LNCAP (cell line): Measurements from ENCODE around the gene NFATC2.

Source experiments
- TF ChIP-seq, protein P1 (sequence below): fragments of 450-650 bp; IDR thresholded peaks from 2 replicates; pipeline ENCODE4 v1.5.1; 2017; ENCODE audit warnings: mild to moderate bottlenecking

The NFATC2 gene

DNA sequence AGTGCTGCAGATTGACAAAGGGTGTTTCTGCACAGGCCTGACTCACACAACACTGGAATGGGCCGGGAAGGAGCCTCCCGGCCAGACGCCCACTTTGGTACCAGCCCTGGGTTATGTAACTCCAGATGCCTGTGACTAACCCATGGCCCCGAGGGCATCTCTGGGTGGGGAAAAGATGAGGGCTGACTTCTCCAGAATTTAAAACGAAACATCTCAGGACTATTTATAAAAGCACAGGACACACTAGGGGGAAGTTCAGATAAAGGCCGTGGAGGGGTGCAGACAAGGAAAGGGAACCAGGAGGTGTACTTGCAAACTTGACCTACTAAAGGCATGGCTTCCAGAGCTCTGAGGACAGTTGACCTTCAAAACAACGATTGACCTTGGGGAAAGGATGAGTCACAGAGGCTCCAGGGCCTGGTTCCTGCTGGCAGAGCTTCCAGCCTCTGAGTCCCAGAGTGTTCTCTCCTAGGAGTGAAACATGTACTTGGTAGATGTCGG lies 196.9 kb downstream of the NFATC2 start:
- TF ChIP-seq, protein P1, sequence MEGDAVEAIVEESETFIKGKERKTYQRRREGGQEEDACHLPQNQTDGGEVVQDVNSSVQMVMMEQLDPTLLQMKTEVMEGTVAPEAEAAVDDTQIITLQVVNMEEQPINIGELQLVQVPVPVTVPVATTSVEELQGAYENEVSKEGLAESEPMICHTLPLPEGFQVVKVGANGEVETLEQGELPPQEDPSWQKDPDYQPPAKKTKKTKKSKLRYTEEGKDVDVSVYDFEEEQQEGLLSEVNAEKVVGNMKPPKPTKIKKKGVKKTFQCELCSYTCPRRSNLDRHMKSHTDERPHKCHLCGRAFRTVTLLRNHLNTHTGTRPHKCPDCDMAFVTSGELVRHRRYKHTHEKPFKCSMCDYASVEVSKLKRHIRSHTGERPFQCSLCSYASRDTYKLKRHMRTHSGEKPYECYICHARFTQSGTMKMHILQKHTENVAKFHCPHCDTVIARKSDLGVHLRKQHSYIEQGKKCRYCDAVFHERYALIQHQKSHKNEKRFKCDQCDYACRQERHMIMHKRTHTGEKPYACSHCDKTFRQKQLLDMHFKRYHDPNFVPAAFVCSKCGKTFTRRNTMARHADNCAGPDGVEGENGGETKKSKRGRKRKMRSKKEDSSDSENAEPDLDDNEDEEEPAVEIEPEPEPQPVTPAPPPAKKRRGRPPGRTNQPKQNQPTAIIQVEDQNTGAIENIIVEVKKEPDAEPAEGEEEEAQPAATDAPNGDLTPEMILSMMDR, result no peak

DNA sequence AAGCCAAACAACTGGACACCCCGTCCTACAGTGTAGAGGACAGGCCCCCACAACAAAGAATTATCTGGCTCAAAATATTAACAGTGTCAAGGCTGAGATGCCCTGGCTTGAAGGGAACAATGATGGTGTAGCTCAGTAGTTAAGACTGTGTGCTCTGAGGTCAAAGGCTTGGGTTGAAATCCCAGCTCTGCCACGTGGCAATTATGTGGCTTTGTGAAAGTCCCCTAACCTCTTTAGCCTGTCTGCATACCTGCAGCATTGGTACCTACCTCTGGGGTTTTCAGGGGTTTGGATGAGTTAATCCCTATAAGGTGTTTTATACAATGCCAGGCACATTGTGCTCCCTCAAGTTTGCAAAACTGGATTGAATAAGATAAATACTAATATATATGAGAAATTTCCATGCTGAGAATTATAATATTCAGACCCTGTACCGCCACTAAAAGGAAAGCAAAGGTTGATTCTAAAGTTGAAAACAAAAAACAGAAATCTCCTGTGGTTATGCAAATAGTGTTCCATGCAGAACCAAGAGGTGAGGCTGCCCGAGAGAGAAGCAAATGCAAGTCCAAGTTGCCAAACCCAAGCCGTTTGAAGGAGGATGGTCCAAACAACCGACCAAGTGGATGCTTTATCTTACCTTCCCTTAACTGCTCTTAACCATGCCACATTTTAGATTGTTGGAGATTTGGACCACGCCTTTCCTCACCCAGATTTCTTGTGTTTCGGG lies 199.8 kb downstream of the NFATC2 start:
- TF ChIP-seq, protein P1, result no peak

DNA sequence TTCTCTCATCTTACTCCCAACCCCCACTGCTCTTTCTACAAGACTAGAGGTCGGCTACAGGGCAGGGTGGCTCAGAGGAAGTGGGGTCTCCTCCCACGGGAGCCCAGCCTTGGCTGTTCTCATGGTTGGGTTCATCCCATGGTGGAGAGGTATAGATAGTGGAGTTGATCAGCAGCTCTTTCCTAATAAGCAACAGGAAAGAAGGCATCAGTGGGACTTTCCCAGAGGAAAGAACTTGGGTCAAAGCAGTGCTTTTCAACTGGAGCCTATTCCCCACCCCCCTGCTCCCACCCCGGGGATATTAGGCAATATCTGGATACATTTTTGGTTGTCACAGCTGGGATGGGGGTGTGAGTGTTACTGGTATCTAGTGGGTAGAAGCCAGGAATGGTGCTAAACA lies 200.9 kb downstream of the NFATC2 start:
- TF ChIP-seq, protein P1, result no peak

DNA sequence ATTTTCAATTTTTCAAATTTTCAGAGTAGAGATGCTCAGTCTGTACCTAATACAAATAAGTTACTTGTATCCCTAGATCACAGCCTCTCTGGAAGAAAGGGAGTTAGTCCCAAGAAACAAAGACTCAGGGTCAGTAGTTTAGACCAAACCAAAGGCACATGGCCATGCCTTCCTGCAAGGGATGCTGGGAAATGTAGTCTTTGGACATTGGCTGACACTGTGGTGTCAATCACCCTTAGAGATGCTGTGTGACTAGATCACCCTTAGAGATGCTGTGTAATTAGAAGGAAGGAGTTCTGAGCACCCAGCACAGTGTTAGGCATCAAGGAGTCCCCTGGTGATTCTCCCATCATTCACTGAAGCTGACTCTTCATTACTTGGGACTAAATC lies 202.1 kb downstream of the NFATC2 start:
- TF ChIP-seq, protein P1, result no peak

DNA sequence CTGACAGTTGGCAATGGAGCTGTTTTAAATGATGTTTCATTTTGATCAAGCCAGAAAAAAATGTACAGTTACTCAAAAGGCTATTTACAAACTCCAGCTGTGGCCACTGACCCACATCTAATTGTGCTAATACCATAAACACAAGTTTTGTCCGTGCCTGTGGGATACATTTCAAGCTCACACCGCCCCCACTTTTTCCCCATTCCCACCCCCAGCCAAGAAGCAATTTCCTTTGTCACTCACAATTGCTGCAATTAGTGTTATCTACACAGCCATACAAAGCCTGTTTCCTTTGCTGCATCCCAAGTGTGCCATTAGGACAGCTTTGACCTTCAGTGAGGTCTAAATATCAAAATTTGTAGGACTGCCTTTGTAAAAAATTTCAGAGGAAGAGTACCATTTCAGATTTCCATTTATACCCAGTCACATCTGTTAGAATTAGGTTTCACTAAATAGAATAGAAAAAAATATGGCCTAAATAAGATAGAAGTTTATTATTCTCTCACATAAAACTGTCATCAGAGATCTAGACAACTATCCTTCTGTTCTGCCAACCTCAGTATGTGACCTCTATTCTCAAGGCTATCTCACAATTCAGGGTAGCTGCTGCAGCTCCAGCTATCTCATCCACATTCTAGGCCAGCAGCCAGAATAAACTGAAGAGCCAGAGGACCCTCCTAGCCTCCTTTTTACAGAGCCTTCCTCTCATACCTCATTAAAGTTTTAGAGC lies 202.6 kb downstream of the NFATC2 start:
- TF ChIP-seq, protein P1, result no peak

DNA sequence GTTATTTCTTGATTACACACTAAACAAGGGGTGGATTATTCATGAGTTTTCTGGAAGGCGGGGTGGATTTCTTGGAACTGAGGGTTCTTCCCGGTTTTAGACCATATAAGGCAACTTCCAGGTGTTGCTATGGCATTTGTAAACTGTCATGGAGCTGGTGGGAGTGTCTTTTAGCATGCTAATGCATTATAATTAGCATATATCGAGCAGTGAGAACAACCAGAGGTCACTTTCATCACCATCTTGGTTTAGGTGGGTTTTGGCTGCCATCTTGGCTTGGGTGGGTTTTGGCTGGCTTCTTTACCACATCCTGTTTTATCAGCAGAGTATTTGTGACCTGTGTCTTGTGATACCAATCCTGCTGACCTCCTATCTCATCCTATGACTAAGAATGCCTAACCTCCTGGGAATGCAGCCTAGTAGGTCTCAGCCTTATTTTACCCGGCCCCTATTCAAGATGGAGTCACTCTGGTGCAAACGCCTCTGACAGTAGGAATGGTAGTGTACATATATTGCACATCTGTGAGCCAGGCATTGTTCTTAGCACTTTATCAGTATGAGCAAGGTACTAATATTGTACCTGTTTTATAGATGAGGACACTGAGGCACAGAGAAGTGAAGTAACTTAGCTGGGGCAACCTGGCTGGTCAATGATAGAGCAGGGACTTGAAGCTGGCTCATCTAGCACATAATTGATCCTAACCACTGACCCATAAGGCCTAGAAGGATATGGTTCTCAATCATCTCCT lies 203.7 kb downstream of the NFATC2 start:
- TF ChIP-seq, protein P1, result no peak

DNA sequence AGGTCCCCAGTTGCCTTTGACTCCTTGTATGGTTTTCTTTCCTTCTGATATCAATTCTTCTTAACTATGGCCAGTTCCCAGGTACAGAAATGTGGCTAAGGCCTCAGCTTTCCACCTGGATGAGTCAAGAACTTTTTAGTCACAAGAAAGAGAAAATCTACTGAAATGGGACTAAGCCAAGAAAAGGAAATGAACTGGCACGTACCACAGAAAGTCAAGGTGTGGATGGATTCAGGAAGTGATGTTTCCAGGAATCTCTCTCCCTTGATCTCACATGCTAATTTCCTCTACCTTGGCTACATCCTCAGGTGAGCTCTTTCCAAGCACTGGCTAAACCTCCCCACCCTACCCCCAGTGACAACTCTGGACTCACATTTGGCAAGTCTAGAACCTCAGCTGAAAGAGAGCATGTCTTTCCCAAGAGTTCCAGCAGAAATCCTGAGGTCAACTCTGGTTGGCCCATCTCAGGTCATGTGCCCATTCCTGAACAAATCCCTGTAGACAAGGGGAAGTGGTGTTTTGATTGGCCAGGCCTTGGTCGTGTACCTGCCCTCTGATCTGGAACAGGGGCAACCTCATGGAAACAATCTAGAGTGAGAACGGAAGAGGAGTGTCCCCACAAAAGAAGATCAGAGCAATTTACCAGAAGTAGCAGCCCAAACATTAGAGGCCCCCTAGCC lies 205.3 kb downstream of the NFATC2 start:
- TF ChIP-seq, protein P1, result no peak
